Tibial artery (tissue), 4 donors: ENCODE data around the gene SYPL2.
A peak's percentile ranks its signal among the peaks of the same experiment; 100 is the strongest.

Experiments used
- DNase-seq, 2 donors: peaks; one replicate each; pipeline ENCODE4 v3.0.0-alpha.2; 2019
- H3K27ac ChIP-seq, 2 donors: fragments of 200-600 bp; sonication (generic) in 1 of 2; 1 replicate in 1 of 2; 2 replicates in 1 of 2; pipeline ENCODE4 v1.5.1; 2018 to 2019; ENCODE audit warnings: mild to moderate bottlenecking in 1 of 2
- H3K27me3 ChIP-seq, 2 donors: fragments of 200-600 bp; sonication (generic) in 1 of 2; one replicate each; pipeline versions ENCODE4 v1.5.1 to v1.6.0; 2016 to 2019
- H3K36me3 ChIP-seq, 3 donors: fragments of 200-600 bp; sonication (generic) in 2 of 3; one replicate each; pipeline ENCODE4 v1.5.1; 2016 to 2019; ENCODE audit warnings: mild to moderate bottlenecking in 2 of 3
- H3K4me1 ChIP-seq, 4 donors: fragments of 200-600 bp; sonication (generic) in 2 of 4; 1 replicate in 3 of 4; 2 replicates in 1 of 4; pipeline ENCODE4 v1.5.1; 2016 to 2019
- H3K4me3 ChIP-seq, 2 donors: fragments of 200-600 bp; sonication (generic) in 1 of 2; 1 replicate in 1 of 2; 2 replicates in 1 of 2; pipeline ENCODE4 v1.5.1; 2018 to 2019; ENCODE audit warnings: mild to moderate bottlenecking in 2 of 2
- H3K9me3 ChIP-seq, 3 donors: fragments of 200-600 bp; sonication (generic) in 1 of 3; one replicate each; pipeline ENCODE4 v1.5.1; 2016 to 2019
- intact Hi-C: fragments of 100-400 bp; cut with DNase I; formaldehyde crosslinking; loops from one replicate; pipeline ENCODE4 v1.15.0; 2023; ENCODE audit warnings: low total_unique reads
- TF ChIP-seq, protein P1 (sequence below), 2 experiments: fragments of 200-600 bp in 1 of 2; fragments of 450-650 bp in 1 of 2; IDR thresholded peaks; one replicate each; pipeline ENCODE4 v1.5.1; 2017 to 2019; ENCODE audit warnings: antibody characterized with exemption in 2 of 2, mild to moderate bottlenecking in 1 of 2, moderate library complexity in 1 of 2

SYPL2 gene

GRCh38 chr1:109488201-109488600, 21.9 kb downstream of the SYPL2 start:
- H3K4me1 ChIP-seq: peaks cover 0 to 17% (median 12%) of the 10 kb centered on the region in 4 donors
- DNase-seq: no peak
- no peak overlapping the region for H3K27ac ChIP-seq
- TF ChIP-seq, protein P1, sequence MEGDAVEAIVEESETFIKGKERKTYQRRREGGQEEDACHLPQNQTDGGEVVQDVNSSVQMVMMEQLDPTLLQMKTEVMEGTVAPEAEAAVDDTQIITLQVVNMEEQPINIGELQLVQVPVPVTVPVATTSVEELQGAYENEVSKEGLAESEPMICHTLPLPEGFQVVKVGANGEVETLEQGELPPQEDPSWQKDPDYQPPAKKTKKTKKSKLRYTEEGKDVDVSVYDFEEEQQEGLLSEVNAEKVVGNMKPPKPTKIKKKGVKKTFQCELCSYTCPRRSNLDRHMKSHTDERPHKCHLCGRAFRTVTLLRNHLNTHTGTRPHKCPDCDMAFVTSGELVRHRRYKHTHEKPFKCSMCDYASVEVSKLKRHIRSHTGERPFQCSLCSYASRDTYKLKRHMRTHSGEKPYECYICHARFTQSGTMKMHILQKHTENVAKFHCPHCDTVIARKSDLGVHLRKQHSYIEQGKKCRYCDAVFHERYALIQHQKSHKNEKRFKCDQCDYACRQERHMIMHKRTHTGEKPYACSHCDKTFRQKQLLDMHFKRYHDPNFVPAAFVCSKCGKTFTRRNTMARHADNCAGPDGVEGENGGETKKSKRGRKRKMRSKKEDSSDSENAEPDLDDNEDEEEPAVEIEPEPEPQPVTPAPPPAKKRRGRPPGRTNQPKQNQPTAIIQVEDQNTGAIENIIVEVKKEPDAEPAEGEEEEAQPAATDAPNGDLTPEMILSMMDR (IDR thresholded peaks at IDR 0.05): no peak
- no peaks in the 10 kb centered on the region for H3K27me3 ChIP-seq
- H3K4me3 ChIP-seq: no peak overlapping the region
- intact Hi-C loops: loop anchor here (10.0 kb wide), 1 partner anchor 223 kb away; no protein-coding TSS in a partner anchor
- H3K9me3 ChIP-seq: no peaks in the 10 kb centered on the region
- peaks cover 0 to 37% (median 9%) of the 10 kb centered on the region in 3 donors for H3K36me3 ChIP-seq

- no peaks in the 10 kb centered on the region for H3K27me3 ChIP-seq
- no peak overlapping the region for H3K27ac ChIP-seq
- TF ChIP-seq, protein P1 (IDR thresholded peaks at IDR 0.05): no peak
- no peaks in the 10 kb centered on the region for H3K9me3 ChIP-seq
- H3K4me3 ChIP-seq: no peak overlapping the region
- intact Hi-C loops: loop anchor here (1.0 to 10.0 kb wide), 2 partner anchors 13 to 224 kb away; no protein-coding TSS in a partner anchor
- peaks cover 0 to 37% (median 9%) of the 10 kb centered on the region in 3 donors for H3K36me3 ChIP-seq
- DNase-seq: no peak
- H3K4me1 ChIP-seq: peaks cover 0 to 20% (median 13%) of the 10 kb centered on the region in 4 donors
Observed at GRCh38 chr1:109488696-109489095, 22.4 kb downstream of the SYPL2 start.

DNA sequence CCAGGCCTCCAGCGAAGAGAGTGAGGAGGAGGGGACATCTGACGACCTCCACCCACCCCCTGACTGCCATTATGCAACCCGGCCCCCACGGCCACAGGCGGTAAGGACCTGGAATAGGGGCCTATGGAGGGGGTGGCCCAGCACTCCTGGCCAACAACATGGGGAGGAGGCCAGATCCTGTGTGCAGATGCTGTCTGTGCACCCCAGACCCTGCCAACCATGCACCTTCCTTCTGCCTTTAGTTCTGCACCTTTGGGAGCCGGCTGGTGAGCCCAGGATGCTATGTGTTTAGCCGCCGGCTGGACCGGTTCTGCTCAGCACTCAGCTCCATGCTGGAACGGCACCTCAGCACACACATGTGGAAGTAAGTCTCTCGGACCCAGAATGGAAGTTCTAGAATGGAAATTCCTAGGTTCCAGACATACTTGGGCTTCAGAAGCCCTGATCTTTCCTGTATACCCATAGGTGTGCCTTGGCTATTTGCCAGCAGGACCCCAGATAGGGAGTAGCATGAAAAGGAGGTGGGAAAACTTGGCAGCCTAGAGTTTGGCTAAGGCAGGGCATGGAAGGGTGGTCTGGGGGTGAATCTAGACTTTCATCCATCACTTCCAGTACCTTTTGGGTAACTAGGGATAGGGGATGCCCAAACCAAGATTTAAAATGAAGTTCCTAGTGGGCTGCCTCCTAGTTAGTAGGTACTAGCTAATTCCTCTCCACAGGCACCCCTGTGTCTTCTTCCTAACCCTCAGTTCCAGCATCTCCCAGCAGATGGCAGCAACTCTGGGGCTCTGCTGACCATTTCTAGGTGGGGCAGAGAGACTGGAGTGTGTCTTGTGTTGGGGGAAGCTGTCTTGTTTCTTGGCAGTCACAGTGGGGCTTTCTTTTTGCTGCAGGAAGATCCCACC, 23.9 kb downstream of the SYPL2 start:
- Histone ChIP-seq H3K36me3 (peaks cover 0 to 37% (median 9%) of the 10 kb centered on the region in 3 donors), H3K27me3 (no peaks in the 10 kb centered on the region), H3K9me3 (no peaks in the 10 kb centered on the region), H3K27ac (no peak overlapping the region), H3K4me3 (no peak overlapping the region), H3K4me1 (peaks cover 0 to 18% (median 12%) of the 10 kb centered on the region in 4 donors)
- TF ChIP-seq, protein P1 (IDR thresholded peaks at IDR 0.05): peak; percentile 69 to 88
- intact Hi-C loops: loop anchor here (2.0 kb wide), 1 partner anchor 43 kb away; no protein-coding TSS in a partner anchor
- DNase-seq: peak in 1 of 2 donors; percentile 70

DNA sequence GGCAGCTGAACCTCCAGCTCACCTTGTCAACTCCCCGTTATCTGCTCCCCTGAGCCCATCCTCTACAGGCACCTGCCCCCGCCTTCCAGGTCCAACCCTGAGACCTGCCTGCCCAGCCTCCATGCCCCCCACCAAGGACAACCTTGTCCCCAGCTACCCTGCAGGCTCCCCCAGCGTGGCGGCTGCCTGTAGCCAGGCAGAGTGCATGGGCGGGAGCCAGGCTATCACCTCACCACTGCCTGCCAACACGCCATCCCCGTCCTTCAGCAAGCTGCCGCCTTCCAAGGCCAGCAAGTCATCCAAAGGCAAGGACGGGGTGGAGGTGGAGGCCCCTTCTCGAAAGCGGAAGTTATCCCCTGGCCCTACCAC, 24.6 kb downstream of the SYPL2 start:
- intact Hi-C loops: loop anchor here (2.0 kb wide), 1 partner anchor 42 kb away; no protein-coding TSS in a partner anchor
- H3K9me3 ChIP-seq: no peaks in the 10 kb centered on the region
- DNase-seq: no peak
- TF ChIP-seq, protein P1 (IDR thresholded peaks at IDR 0.05): no peak
- H3K4me3 ChIP-seq: no peak overlapping the region
- H3K27ac ChIP-seq: no peak overlapping the region
- H3K4me1 ChIP-seq: peaks cover 0 to 24% (median 17%) of the 10 kb centered on the region in 4 donors
- no peaks in the 10 kb centered on the region for H3K27me3 ChIP-seq
- H3K36me3 ChIP-seq: peaks cover 0 to 41% (median 12%) of the 10 kb centered on the region in 3 donors

GRCh38 chr1:109491372-109491771, 25.0 kb downstream of the SYPL2 start:
- Histone ChIP-seq H3K9me3 (no peaks in the 10 kb centered on the region), H3K27me3 (no peaks in the 10 kb centered on the region), H3K4me3 (no peak overlapping the region), H3K27ac (no peak overlapping the region), H3K36me3 (peaks cover 0 to 46% (median 17%) of the 10 kb centered on the region in 3 donors), H3K4me1 (peaks cover 0 to 24% (median 17%) of the 10 kb centered on the region in 4 donors)
- DNase-seq: no peak
- intact Hi-C loops: loop anchor here (2.0 kb wide), 1 partner anchor 41 kb away; no protein-coding TSS in a partner anchor
- TF ChIP-seq, protein P1 (IDR thresholded peaks at IDR 0.05): no peak
